H1 (cell line): ENCODE results near the gene ETNPPL. TPM values are rescaled to one million over a fixed set of nuclear protein-coding genes. Genes with fewer than 3 reads are reported as not detected.

ENCODE experiments used
- CTCF ChIA-PET: fragments of 300-600 bp; sonication (Branson Sonifier 250); formaldehyde crosslinking; loops from one replicate; lab custom pipeline; 2021; ENCODE audit not compliant: partially characterized antibody; lab: Charles Lee
- POLR2A ChIA-PET: fragments of 300-600 bp; sonication (Branson Sonifier 250); formaldehyde crosslinking; loops from one replicate; lab custom pipeline; 2021; ENCODE audit warnings: inconsistent platforms; ENCODE audit not compliant: partially characterized antibody; lab: Charles Lee
- DNase-seq, 2 experiments: peaks; one replicate each; pipeline versions ENCODE4 v3.0.0 to v3.0.0-alpha.2; 2010 to 2022; ENCODE audit warnings: low spot score in 2 of 2, low read depth in 1 of 2, mixed read lengths in 1 of 2
- FAIRE-seq: peaks from 2 replicates; lab custom pipeline; 2011; peaks lifted over from hg19 to GRCh38; lab: Jason Lieb, UNC
- H2AFZ ChIP-seq: 2 replicates; pipeline ENCODE4 v1.8.1; 2012; ENCODE audit warnings: low read length, inconsistent platforms
- H2AK5ac ChIP-seq: 2 replicates; pipeline ENCODE4 v1.6.1; 2013; ENCODE audit warnings: low read depth, low read length
- H2BK120ac ChIP-seq: replicated peaks from 2 replicates; pipeline ENCODE3; 2013; ENCODE audit warnings: low read depth, low read length, inconsistent platforms
- H2BK12ac ChIP-seq: 2 replicates; pipeline ENCODE4 v1.6.1; 2013; ENCODE audit warnings: low read depth, low read length
- H2BK15ac ChIP-seq: 2 replicates; pipeline ENCODE4 v1.6.1; 2013; ENCODE audit warnings: low read length
- H2BK20ac ChIP-seq: 2 replicates; pipeline ENCODE4 v1.6.1; 2013; ENCODE audit warnings: low read length
- H2BK5ac ChIP-seq: 2 replicates; pipeline ENCODE4 v1.6.1; 2013; ENCODE audit warnings: low read depth, low read length
- H3K14ac ChIP-seq: 2 replicates; pipeline ENCODE4 v1.6.1; 2013; ENCODE audit warnings: inconsistent platforms; ENCODE audit not compliant: insufficient read length
- H3K18ac ChIP-seq: 2 replicates; pipeline ENCODE4 v1.6.1; 2013; ENCODE audit warnings: low read length; ENCODE audit errors: extremely low read depth
- H3K23ac ChIP-seq: 2 replicates; pipeline ENCODE4 v1.6.1; 2013; ENCODE audit warnings: inconsistent platforms; ENCODE audit not compliant: insufficient read length
- H3K23me2 ChIP-seq: 2 replicates; pipeline ENCODE4 v1.6.1; 2013; ENCODE audit warnings: low read depth, low read length
- H3K27ac ChIP-seq: 2 replicates; pipeline ENCODE4 v1.6.1; 2011; ENCODE audit warnings: low read depth, low read length, inconsistent platforms
- H3K27me3 ChIP-seq, 4 experiments: replicated peaks in 1 of 4; 1 replicate in 1 of 4; 2 replicates in 3 of 4; pipeline versions ENCODE4 v1.6.1 to v1.8.1; 2011 to 2013; ENCODE audit warnings: low read length in 3 of 4, mild to moderate bottlenecking in 3 of 4, inconsistent platforms in 2 of 4, mixed read lengths in 2 of 4, moderate library complexity in 1 of 4; ENCODE audit not compliant: control insufficient read depth in 3 of 4, insufficient read depth in 3 of 4; ENCODE audit errors: extremely low read depth in 1 of 4
- H3K36me3 ChIP-seq, 4 experiments: 2 replicates each; pipeline versions ENCODE4 v1.6.1 to v1.8.1; 2011 to 2013; ENCODE audit warnings: mild to moderate bottlenecking in 4 of 4, low read length in 3 of 4, moderate library complexity in 2 of 4, control low read depth in 1 of 4, inconsistent platforms in 1 of 4; ENCODE audit not compliant: insufficient read depth in 4 of 4, control insufficient read depth in 2 of 4
- H3K4ac ChIP-seq: replicated peaks from 2 replicates; pipeline ENCODE3; 2013; ENCODE audit warnings: low read length, low read depth, mixed read lengths, inconsistent platforms; ENCODE audit not compliant: insufficient read length
- H3K4me1 ChIP-seq, 4 experiments: replicated peaks in 1 of 4; 1 replicate in 1 of 4; 2 replicates in 3 of 4; pipeline versions ENCODE4 v1.6.1 to v1.8.1; 2011 to 2013; ENCODE audit warnings: low read length in 3 of 4, inconsistent platforms in 2 of 4, mixed read lengths in 1 of 4; ENCODE audit not compliant: insufficient read depth in 4 of 4, control insufficient read depth in 3 of 4
- H3K4me2 ChIP-seq, 2 experiments: 2 replicates each; pipeline versions ENCODE4 v1.6.1 to v1.8.1; 2011 to 2013; ENCODE audit warnings: low read depth in 2 of 2, low read length in 2 of 2, control low read depth in 1 of 2, inconsistent platforms in 1 of 2, mild to moderate bottlenecking in 1 of 2; ENCODE audit not compliant: insufficient read depth in 1 of 2
- H3K4me3 ChIP-seq, 4 experiments: fragments of 200-600, 300-600 bp in 1 of 4; sonication (generic), shearing (Covaris generic), sonication (Bioruptor Twin) in 1 of 4; 2 replicates each; pipeline versions ENCODE4 v1.5.1 to v1.8.1; 2011 to 2016; ENCODE audit warnings: low read length in 4 of 4, low read depth in 3 of 4, control low read depth in 2 of 4, inconsistent platforms in 2 of 4, mild to moderate bottlenecking in 2 of 4, mixed read lengths in 1 of 4, moderate library complexity in 1 of 4; ENCODE audit not compliant: insufficient read depth in 2 of 4; ENCODE audit errors: extremely low read depth in 1 of 4
- H3K56ac ChIP-seq: replicated peaks from 2 replicates; pipeline ENCODE3; 2013; ENCODE audit warnings: low read depth, mild to moderate bottlenecking, mixed read lengths, low read length, inconsistent platforms; ENCODE audit not compliant: insufficient read length
- H3K79me1 ChIP-seq: 2 replicates; pipeline ENCODE4 v1.6.1; 2013; ENCODE audit warnings: low read depth, low read length, control low read depth
- H3K79me2 ChIP-seq, 2 experiments: 2 replicates each; pipeline versions ENCODE4 v1.6.1 to v1.8.1; 2012 to 2013; ENCODE audit warnings: low read length in 2 of 2, mild to moderate bottlenecking in 2 of 2, inconsistent platforms in 1 of 2; ENCODE audit not compliant: insufficient read depth in 2 of 2, control insufficient read depth in 1 of 2
- H3K9ac ChIP-seq, 4 experiments: replicated peaks in 1 of 4; 1 replicate in 1 of 4; 2 replicates in 3 of 4; pipeline versions ENCODE4 v1.6.1 to v1.8.1; 2011 to 2013; ENCODE audit warnings: low read depth in 3 of 4, low read length in 3 of 4, control low read depth in 2 of 4, mild to moderate bottlenecking in 2 of 4, moderate library complexity in 2 of 4, inconsistent platforms in 1 of 4; ENCODE audit errors: extremely low read depth in 1 of 4
- H3K9me3 ChIP-seq, 2 experiments: 2 replicates each; pipeline versions ENCODE4 v1.6.1 to v1.8.1; 2012 to 2013; ENCODE audit warnings: mild to moderate bottlenecking in 2 of 2, moderate library complexity in 2 of 2, control low read depth in 1 of 2, inconsistent platforms in 1 of 2, low read depth in 1 of 2, low read length in 1 of 2, mixed read lengths in 1 of 2; ENCODE audit not compliant: insufficient read depth in 2 of 2
- H4K20me1 ChIP-seq, 2 experiments: replicated peaks in 1 of 2; 2 replicates each; pipeline versions ENCODE3 to v1.8.1; 2011 to 2013; ENCODE audit warnings: inconsistent platforms in 2 of 2, low read length in 2 of 2, mild to moderate bottlenecking in 1 of 2; ENCODE audit not compliant: insufficient read depth in 2 of 2, control insufficient read depth in 1 of 2
- H4K5ac ChIP-seq: 2 replicates; pipeline ENCODE4 v1.6.1; 2013; ENCODE audit warnings: low read length, low read depth, mixed read lengths, inconsistent platforms; ENCODE audit not compliant: insufficient read length
- H4K8ac ChIP-seq: 2 replicates; pipeline ENCODE4 v1.8.0; 2013; ENCODE audit warnings: mild to moderate bottlenecking, moderate library complexity, low read length, inconsistent platforms; ENCODE audit not compliant: insufficient read depth; ENCODE audit errors: extremely low read depth
- H4K91ac ChIP-seq: replicated peaks from 2 replicates; pipeline ENCODE3; 2013; ENCODE audit warnings: low read length, mixed read lengths, inconsistent platforms; ENCODE audit not compliant: insufficient read length
- BCL11A ChIP-seq, 2 experiments: IDR thresholded peaks; one replicate each; pipeline ENCODE4 v1.6.1; 2011; ENCODE audit warnings: low read depth in 2 of 2, low read length in 2 of 2, mild to moderate bottlenecking in 2 of 2
- CHD2 ChIP-seq: IDR thresholded peaks from 2 replicates; pipeline ENCODE4 v1.6.1; 2012; ENCODE audit warnings: low read length, improper control_type of control experiment
- SP1 ChIP-seq: IDR thresholded peaks from 2 replicates; pipeline ENCODE4 v1.6.1; 2011; ENCODE audit warnings: low read depth, low read length
- SRF ChIP-seq: IDR thresholded peaks from 2 replicates; pipeline ENCODE4 v1.6.1; 2011; ENCODE audit warnings: mild to moderate bottlenecking, low read depth, low read length, moderate library complexity
- TAF1 ChIP-seq: IDR thresholded peaks from 2 replicates; pipeline ENCODE4 v1.6.1; 2011; ENCODE audit warnings: mild to moderate bottlenecking, low read depth, low read length
- WGBS, 2 experiments: shearing (Covaris generic) in 1 of 2; methylation state at CpG; one replicate each; pipeline versions ENCODE4 v1.1.6 to v1.1.7; 2013 to 2015; ENCODE audit warnings: low lambda C conversion rate in 2 of 2, mixed read lengths in 2 of 2, inconsistent platforms in 1 of 2, low coverage in 1 of 2, missing lambda C conversion rate in 1 of 2; ENCODE audit not compliant: insufficient replicate concordance in 2 of 2, insufficient coverage in 1 of 2, insufficient read length in 1 of 2; ENCODE audit errors: extremely low coverage in 1 of 2, missing lambda C conversion rate in 1 of 2; 5-methylcytosine and 5-hydroxymethylcytosine counted together
- polyA plus RNA-seq, 7 experiments: library from polyadenylated mRNA; depleted of rRNA in 3 of 7; stranded (reverse) in 5 of 7; unstranded in 2 of 7; fragments of >200 nt in 5 of 7; fragments of 200-250 nt in 2 of 7; gene quantifications; 1 replicate in 5 of 7; 2 replicates in 1 of 7; 4 replicates in 1 of 7; pipeline versions ENCODE4 v1.2.1 to v1.2.3, GENCODE V29; 2011 to 2013; ENCODE audit warnings: missing spikeins in 2 of 7, mixed read lengths in 2 of 7
- total RNA-seq: library from RNA; stranded (reverse); fragmentation: NEBNext Ultra II Directional; extraction: Animal tissue kit (Norgen Biotek cat#: 25700); gene quantifications from 2 replicates; pipeline ENCODE4 v1.2.1, GENCODE V29; 2021

ETNPPL gene
- total and polyA plus RNA-seq, 2 of the 8 experiments (the other 6 are each of a cell fraction or from before 2014, with no cell fraction given) = 0.80 to 2.5 TPM

DNA sequence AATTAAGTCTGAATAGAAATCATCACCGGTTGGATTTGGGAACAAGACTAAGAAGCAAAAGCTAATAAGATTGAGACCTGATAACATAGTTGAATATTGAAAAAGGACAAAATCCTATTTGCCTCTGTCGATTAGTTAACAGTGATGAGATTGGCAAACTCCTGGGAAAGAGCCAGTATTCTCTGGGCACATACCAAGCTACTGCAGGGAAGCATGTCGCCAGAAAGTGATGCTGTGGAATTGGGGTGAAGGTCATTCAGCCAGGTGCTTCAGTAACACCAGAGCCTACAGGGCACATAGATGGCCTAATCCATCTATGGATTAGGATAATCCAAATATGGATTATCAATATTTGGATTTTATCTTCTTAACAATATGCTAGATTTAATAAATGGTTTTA lies 68.4 kb downstream of the ETNPPL start:
- CTCF ChIA-PET = interaction anchor here (0.8 to 1.4 kb wide), 3 partner anchors 9 to 16 kb away, joined by 3 to 4 read pairs (median 3); no protein-coding TSS in a partner anchor
- H2BK12ac ChIP-seq = no peak overlapping the region
- no peak overlapping the region for H3K9ac ChIP-seq
- no peak overlapping the region for H3K23ac ChIP-seq
- H2AFZ ChIP-seq = no peak overlapping the region
- H2BK120ac ChIP-seq = no peak overlapping the region
- no peak overlapping the region for H3K14ac ChIP-seq
- H3K9me3 ChIP-seq = no peaks in the 10 kb centered on the region
- no peak overlapping the region for H4K91ac ChIP-seq
- H3K27ac ChIP-seq = no peak overlapping the region
- no peak overlapping the region for H2BK5ac ChIP-seq
- no peak overlapping the region for H3K4me2 ChIP-seq
- H3K27me3 ChIP-seq = no peaks in the 10 kb centered on the region
- H3K79me2 ChIP-seq = no peaks in the 10 kb centered on the region
- no peak overlapping the region for H3K4ac ChIP-seq
- no peak for DNase-seq
- no peak overlapping the region for H3K56ac ChIP-seq
- 86% methylated on average over 3 of the region's 3 CpGs; no CpG with 5 or more reads in 1 of the 2 experiments for WGBS, 2 experiments
- H3K23me2 ChIP-seq = no peaks in the 10 kb centered on the region; the same call in 1 of the 2 replicates
- no peak overlapping the region for H4K8ac ChIP-seq
- H3K79me1 ChIP-seq = no peaks in the 10 kb centered on the region
- POLR2A ChIA-PET = no interaction called here
- peaks cover 0 to 3% (median under 1%) of the 10 kb centered on the region in 4 experiments; a peak in 2 of 7 replicates for H3K4me1 ChIP-seq
- no peak overlapping the region for H3K4me3 ChIP-seq
- H3K18ac ChIP-seq = no peak overlapping the region
- no peak overlapping the region for H2BK15ac ChIP-seq
- no peak overlapping the region for H4K5ac ChIP-seq
- no peaks in the 10 kb centered on the region for H3K36me3 ChIP-seq
- H4K20me1 ChIP-seq = no peaks in the 10 kb centered on the region
- H2AK5ac ChIP-seq = no peak overlapping the region
- FAIRE-seq = no peak
- H2BK20ac ChIP-seq = no peak overlapping the region
- no peak for TF ChIP-seq BCL11A (IDR thresholded peaks at IDR 0.05; ENCODE audit: low read depth in 2 of 2, low read length in 2 of 2)
- TF ChIP-seq SP1 = no peak
- TF ChIP-seq TAF1 = no peak
- TF ChIP-seq SRF = no peak
- no peak for TF ChIP-seq CHD2
